Uterus (tissue), 2 donors: ENCODE results near the gene PRRT1B.

Source experiments
- CTCF ChIP-seq, 4 experiments: fragments of 200-600 bp in 2 of 4; fragments of 450-650 bp in 2 of 4; sonication (generic) in 2 of 4; IDR thresholded peaks; one replicate each; pipeline ENCODE4 v1.5.1; 2016 to 2019; ENCODE audit warnings: antibody characterized with exemption in 4 of 4, mild to moderate bottlenecking in 2 of 4, moderate library complexity in 1 of 4
- POLR2A ChIP-seq, 2 donors: fragments of 450-650 bp; IDR thresholded peaks; one replicate each; pipeline ENCODE4 v1.6.1; 2016; ENCODE audit warnings: antibody characterized with exemption in 2 of 2, mild to moderate bottlenecking in 1 of 2, moderate library complexity in 1 of 2

- TF ChIP-seq CTCF (IDR thresholded peaks at IDR 0.05): no peak
- no peak for TF ChIP-seq POLR2A (IDR thresholded peaks at IDR 0.05)
Measured at GRCh38 chr9:131496844-131497405, 48.4 kb upstream of the PRRT1B start.
